Common myeloid progenitor, CD34-positive (primary cell): ENCODE measurements around the gene KCTD16.

Experiments
- CTCF ChIA-PET: fragments of 350-600 bp; sonication (Branson Sonifier 250); formaldehyde crosslinking; loops from one replicate; lab custom pipeline; 2021; ENCODE audit warnings: antibody characterized with exemption; lab: Charles Lee
- POLR2A ChIA-PET: fragments of 350-600 bp; sonication (Branson Sonifier 250); formaldehyde crosslinking; loops from one replicate; lab custom pipeline; 2021; ENCODE audit warnings: antibody characterized with exemption; lab: Charles Lee
- DNase-seq, 3 donors: peaks; one replicate each; pipeline versions ENCODE4 v3.0.0 to v3.0.0-alpha.2; 2013
- H3K27ac ChIP-seq, 2 experiments: 1 replicate in 1 of 2; 2 replicates in 1 of 2; pipeline ENCODE4 v1.7.0; 2013; ENCODE audit warnings: inconsistent platforms in 2 of 2, low read length in 2 of 2, mild to moderate bottlenecking in 2 of 2, low read depth in 1 of 2, moderate library complexity in 1 of 2; ENCODE audit not compliant: severe bottlenecking in 2 of 2, insufficient read depth in 1 of 2, poor library complexity in 1 of 2
- H3K27me3 ChIP-seq, 5 experiments: replicated peaks in 2 of 5; 1 replicate in 3 of 5; 2 replicates in 2 of 5; pipeline versions ENCODE4 v1.6.1 to v1.7.0; 2013; ENCODE audit warnings: low read length in 4 of 5, mild to moderate bottlenecking in 2 of 5, moderate library complexity in 2 of 5, inconsistent platforms in 1 of 5; ENCODE audit not compliant: insufficient read depth in 5 of 5, control insufficient read depth in 4 of 5
- H3K36me3 ChIP-seq, 4 experiments: 1 replicate in 2 of 4; 2 replicates in 2 of 4; pipeline versions ENCODE4 v1.6.1 to v1.7.0; 2013; ENCODE audit warnings: low read length in 3 of 4, control low read depth in 1 of 4, mild to moderate bottlenecking in 1 of 4; ENCODE audit not compliant: control insufficient read depth in 4 of 4, insufficient read depth in 4 of 4
- H3K4me1 ChIP-seq, 4 experiments: 1 replicate in 3 of 4; 2 replicates in 1 of 4; pipeline versions ENCODE4 v1.6.1 to v1.7.1; 2013; ENCODE audit warnings: low read length in 3 of 4, mild to moderate bottlenecking in 3 of 4, control low read depth in 1 of 4, inconsistent platforms in 1 of 4, moderate library complexity in 1 of 4; ENCODE audit not compliant: control insufficient read depth in 4 of 4, insufficient read depth in 4 of 4; ENCODE audit errors: control extremely low read depth in 1 of 4
- H3K4me3 ChIP-seq, 7 experiments: 1 replicate in 4 of 7; 2 replicates in 3 of 7; pipeline versions ENCODE4 v1.5.1 to v1.7.0; 2013; ENCODE audit warnings: mild to moderate bottlenecking in 7 of 7, low read length in 6 of 7, moderate library complexity in 6 of 7, inconsistent platforms in 2 of 7, low read depth in 2 of 7, control low read depth in 1 of 7; ENCODE audit not compliant: insufficient read depth in 4 of 7, control insufficient read depth in 1 of 7; ENCODE audit errors: extremely low read depth in 1 of 7
- H3K9me3 ChIP-seq, 5 experiments: 1 replicate in 4 of 5; 2 replicates in 1 of 5; pipeline versions ENCODE4 v1.6.1 to v1.7.1; 2013; ENCODE audit warnings: low read length in 4 of 5, mild to moderate bottlenecking in 2 of 5, inconsistent platforms in 1 of 5, low read depth in 1 of 5, moderate library complexity in 1 of 5; ENCODE audit not compliant: control insufficient read depth in 4 of 5, insufficient read depth in 2 of 5; ENCODE audit errors: control extremely low read depth in 1 of 5
- WGBS: methylation state at CpG from one replicate; pipeline ENCODE4 v1.1.5; 2013; ENCODE audit not compliant: insufficient coverage; 5-methylcytosine and 5-hydroxymethylcytosine counted together

Gene KCTD16

GRCh38 chr5:144403058-144403457, 232.4 kb downstream of the KCTD16 start:
- Histone ChIP-seq H3K4me1 (peaks cover 5 to 15% (median 9%) of the 10 kb centered on the region in 4 experiments), H3K36me3 (no peaks in the 10 kb centered on the region), H3K4me3 (no peak overlapping the region), H3K27me3 (no peaks in the 10 kb centered on the region), H3K9me3 (no peaks in the 10 kb centered on the region), H3K27ac (no peak overlapping the region)
- WGBS: 100% methylated on average over 1 of the region's 2 CpGs
- DNase-seq: no peak
- ChIA-PET CTCF (no interaction called here), POLR2A (no interaction called here)

GRCh38 chr5:144403817-144404420, 233.2 kb downstream of the KCTD16 start:
- Histone ChIP-seq H3K9me3 (no peaks in the 10 kb centered on the region), H3K36me3 (no peaks in the 10 kb centered on the region), H3K27me3 (no peaks in the 10 kb centered on the region), H3K4me3 (no peak overlapping the region), H3K4me1 (peaks cover 5 to 15% (median 9%) of the 10 kb centered on the region in 4 experiments), H3K27ac (no peak overlapping the region)
- ChIA-PET CTCF (interaction anchor here (0.7 kb wide), 1 partner anchor 833 kb away, joined by 3 read pairs; no protein-coding TSS in a partner anchor), POLR2A (no interaction called here)
- 80% methylated on average over 1 of the region's 4 CpGs for WGBS
- no peak for DNase-seq

GRCh38 chr5:144404672-144405071, 234.0 kb downstream of the KCTD16 start:
- WGBS: 100% methylated on average over 1 of the region's 1 CpG
- no peak overlapping the region for H3K27ac ChIP-seq

GRCh38 chr5:144405991-144406390, 235.3 kb downstream of the KCTD16 start:
- peaks cover 5 to 15% (median 9%) of the 10 kb centered on the region in 4 experiments for H3K4me1 ChIP-seq
- H3K4me3 ChIP-seq: no peak overlapping the region
- H3K27me3 ChIP-seq: no peaks in the 10 kb centered on the region
- POLR2A ChIA-PET: no interaction called here
- H3K36me3 ChIP-seq: no peaks in the 10 kb centered on the region
- no peak overlapping the region for H3K27ac ChIP-seq
- CTCF ChIA-PET: no interaction called here
- no peaks in the 10 kb centered on the region for H3K9me3 ChIP-seq
- WGBS: 34% methylated on average over 3 of the region's 3 CpGs
- peak; percentile 9 to 60 (median 47) for DNase-seq

More at GRCh38 chr5:144404672-144405071, 234.0 kb downstream of the KCTD16 start:
- Histone ChIP-seq H3K4me1 (peaks cover 5 to 15% (median 9%) of the 10 kb centered on the region in 4 experiments), H3K9me3 (no peaks in the 10 kb centered on the region), H3K36me3 (no peaks in the 10 kb centered on the region), H3K27me3 (no peaks in the 10 kb centered on the region), H3K4me3 (no peak overlapping the region)
- no peak for DNase-seq
- CTCF ChIA-PET: no interaction called here
- POLR2A ChIA-PET: no interaction called here

- no peaks in the 10 kb centered on the region for H3K9me3 ChIP-seq
- no peak overlapping the region for H3K4me3 ChIP-seq
- no peak overlapping the region for H3K27ac ChIP-seq
- WGBS: 20% methylated on average over 2 of the region's 7 CpGs
- H3K27me3 ChIP-seq: no peaks in the 10 kb centered on the region
- POLR2A ChIA-PET: no interaction called here
- DNase-seq: peak; percentile 25 to 78 (median 69)
- peaks cover 5 to 15% (median 9%) of the 10 kb centered on the region in 4 experiments for H3K4me1 ChIP-seq
- no peaks in the 10 kb centered on the region for H3K36me3 ChIP-seq
- CTCF ChIA-PET: no interaction called here
Observed at GRCh38 chr5:144406442-144406841, 235.8 kb downstream of the KCTD16 start.

- H3K36me3 ChIP-seq: no peaks in the 10 kb centered on the region
- no peaks in the 10 kb centered on the region for H3K27me3 ChIP-seq
- POLR2A ChIA-PET: no interaction called here
- CTCF ChIA-PET: no interaction called here
- DNase-seq: no peak
- WGBS: no CpG with 5 or more reads among the region's 4 CpGs
- H3K9me3 ChIP-seq: peaks cover 0 to 6% (median 0%) of the 10 kb centered on the region in 5 experiments
- no peaks in the 10 kb centered on the region for H3K4me1 ChIP-seq
- H3K4me3 ChIP-seq: no peak overlapping the region
- H3K27ac ChIP-seq: no peak overlapping the region
Observed at GRCh38 chr5:144414202-144415029, 243.7 kb downstream of the KCTD16 start.

- Histone ChIP-seq H3K9me3 (peaks cover 0 to 6% (median 0%) of the 10 kb centered on the region in 5 experiments), H3K27me3 (no peaks in the 10 kb centered on the region), H3K4me3 (no peak overlapping the region), H3K27ac (no peak overlapping the region), H3K36me3 (no peaks in the 10 kb centered on the region), H3K4me1 (no peaks in the 10 kb centered on the region)
- 100% methylated on average over 1 of the region's 2 CpGs for WGBS
- no peak for DNase-seq
- ChIA-PET CTCF (no interaction called here), POLR2A (no interaction called here)
Observed at GRCh38 chr5:144416196-144416595, 245.5 kb downstream of the KCTD16 start.
